Neuronal stem cell (in vitro differentiated cells): ENCODE measurements around the gene RDH8.
A peak's percentile ranks its signal among the peaks of the same experiment; 100 is the strongest.

Experiments used
- DNase-seq: peaks from one replicate; pipeline ENCODE4 v3.0.0-alpha.2; 2013; ENCODE audit warnings: low spot score
- H2AFZ ChIP-seq: one replicate; pipeline ENCODE4 v1.6.1; 2013; ENCODE audit warnings: mild to moderate bottlenecking, low read length, inconsistent platforms
- H2AK5ac ChIP-seq: 2 replicates; pipeline ENCODE4 v1.6.1; 2013; ENCODE audit warnings: low read depth, mild to moderate bottlenecking, inconsistent platforms, low read length, moderate library complexity, mixed read lengths
- H2BK120ac ChIP-seq: 2 replicates; pipeline ENCODE4 v1.6.1; 2013; ENCODE audit warnings: low read depth, mild to moderate bottlenecking, inconsistent platforms, low read length, moderate library complexity, mixed read lengths
- H2BK12ac ChIP-seq: one replicate; pipeline ENCODE4 v1.6.1; 2013; ENCODE audit warnings: low read length, inconsistent platforms
- H2BK15ac ChIP-seq: 2 replicates; pipeline ENCODE4 v1.6.1; 2013; ENCODE audit warnings: mild to moderate bottlenecking, low read length, inconsistent platforms, mixed read lengths
- H2BK5ac ChIP-seq: one replicate; pipeline ENCODE4 v1.6.1; 2013; ENCODE audit warnings: inconsistent platforms, mild to moderate bottlenecking, low read length, moderate library complexity
- H3K14ac ChIP-seq: one replicate; pipeline ENCODE4 v1.6.1; 2013; ENCODE audit warnings: low read length, inconsistent platforms
- H3K18ac ChIP-seq: 2 replicates; pipeline ENCODE4 v1.6.1; 2013; ENCODE audit warnings: low read length, inconsistent platforms
- H3K23ac ChIP-seq: 2 replicates; pipeline ENCODE4 v1.6.1; 2013; ENCODE audit warnings: low read depth, mild to moderate bottlenecking, mixed read lengths, low read length, inconsistent platforms; ENCODE audit not compliant: poor library complexity
- H3K27ac ChIP-seq: replicated peaks from 3 replicates; pipeline ENCODE4 v1.5.1; 2013; ENCODE audit warnings: low read length, inconsistent platforms
- H3K27me3 ChIP-seq, 3 experiments: 2 replicates each; pipeline ENCODE4 v1.6.1; 2013; ENCODE audit warnings: low read length in 3 of 3, mild to moderate bottlenecking in 2 of 3, inconsistent platforms in 1 of 3, low read depth in 1 of 3, mixed read lengths in 1 of 3, moderate library complexity in 1 of 3; ENCODE audit not compliant: control insufficient read depth in 3 of 3, insufficient read depth in 3 of 3
- H3K36me3 ChIP-seq, 2 donors: replicated peaks in 1 of 2; 2 replicates each; pipeline ENCODE4 v1.6.1; 2013; ENCODE audit warnings: low read length in 2 of 2; ENCODE audit not compliant: control insufficient read depth in 2 of 2, insufficient read depth in 2 of 2
- H3K4ac ChIP-seq: 2 replicates; pipeline ENCODE4 v1.6.1; 2013; ENCODE audit warnings: inconsistent platforms, mild to moderate bottlenecking, low read length, moderate library complexity
- H3K4me1 ChIP-seq, 2 donors: 1 replicate in 1 of 2; 2 replicates in 1 of 2; pipeline ENCODE4 v1.6.1; 2013; ENCODE audit warnings: low read length in 2 of 2, low read depth in 1 of 2; ENCODE audit not compliant: control insufficient read depth in 2 of 2, insufficient read depth in 1 of 2
- H3K4me2 ChIP-seq: one replicate; pipeline ENCODE4 v1.6.1; 2013; ENCODE audit warnings: mild to moderate bottlenecking, low read length, inconsistent platforms; ENCODE audit not compliant: insufficient read depth, poor library complexity, severe bottlenecking
- H3K4me3 ChIP-seq, 2 donors: 2 replicates each; pipeline ENCODE4 v1.5.1; 2013; ENCODE audit warnings: low read length in 2 of 2, mild to moderate bottlenecking in 2 of 2, inconsistent platforms in 1 of 2, moderate library complexity in 1 of 2
- H3K79me1 ChIP-seq: one replicate; pipeline ENCODE4 v1.6.1; 2013; ENCODE audit warnings: low read depth, mild to moderate bottlenecking, inconsistent platforms, low read length, moderate library complexity
- H3K9ac ChIP-seq: one replicate; pipeline ENCODE4 v1.6.1; 2013; ENCODE audit warnings: mild to moderate bottlenecking, low read depth, low read length, inconsistent platforms; ENCODE audit not compliant: poor library complexity
- H3K9me3 ChIP-seq, 2 donors: replicated peaks in 1 of 2; 2 replicates each; pipeline versions ENCODE3 to v1.6.1; 2013; ENCODE audit warnings: low read length in 2 of 2, mild to moderate bottlenecking in 2 of 2, inconsistent platforms in 1 of 2, low read depth in 1 of 2, mixed read lengths in 1 of 2, moderate library complexity in 1 of 2; ENCODE audit not compliant: control insufficient read depth in 2 of 2, insufficient read depth in 1 of 2
- H4K8ac ChIP-seq: one replicate; pipeline ENCODE4 v1.6.1; 2013; ENCODE audit warnings: low read depth, mild to moderate bottlenecking, inconsistent platforms, low read length, moderate library complexity
- H4K91ac ChIP-seq: one replicate; pipeline ENCODE4 v1.6.1; 2013; ENCODE audit warnings: low read length, low read depth, mild to moderate bottlenecking, inconsistent platforms; ENCODE audit not compliant: poor library complexity
- WGBS, 2 donors: extraction: QIAGEN DNeasy Blood & Tissue Kit; methylation state at CpG; one replicate each; pipeline ENCODE4 v1.1.7; 2013; ENCODE audit warnings: missing lambda C conversion rate in 2 of 2, mixed read lengths in 1 of 2; ENCODE audit not compliant: insufficient read length in 2 of 2, insufficient replicate concordance in 1 of 2; ENCODE audit errors: extremely low coverage in 2 of 2; 5-methylcytosine and 5-hydroxymethylcytosine counted together

RDH8 gene

GRCh38 chr19:10036601-10037071 is 23.4 kb downstream of the RDH8 start:
- no peak overlapping the region for H2BK12ac ChIP-seq
- no peak overlapping the region for H3K4me2 ChIP-seq
- H3K4ac ChIP-seq, result no peak overlapping the region
- no peak overlapping the region for H2BK120ac ChIP-seq
- no peak overlapping the region for H3K27ac ChIP-seq
- no peak overlapping the region for H2BK5ac ChIP-seq
- no peak overlapping the region for H3K9ac ChIP-seq
- no peak overlapping the region for H2BK15ac ChIP-seq
- no peak overlapping the region for H3K14ac ChIP-seq
- H3K27me3 ChIP-seq, result peaks cover 0 to 43% (median 2%) of the 10 kb centered on the region in 3 experiments
- peaks cover 0 to 14% of the 10 kb centered on the region in 2 donors for H3K9me3 ChIP-seq
- H4K8ac ChIP-seq, result no peak overlapping the region
- DNase-seq, result no peak
- no peak overlapping the region for H2AFZ ChIP-seq
- H2AK5ac ChIP-seq, result no peak overlapping the region
- WGBS, 2 donors, result no CpG with 5 or more reads among the region's 5 CpGs
- H3K18ac ChIP-seq, result no peak overlapping the region
- H3K36me3 ChIP-seq, result no peaks in the 10 kb centered on the region
- H3K4me1 ChIP-seq, result no peaks in the 10 kb centered on the region
- no peak overlapping the region for H3K4me3 ChIP-seq
- H3K79me1 ChIP-seq, result no peaks in the 10 kb centered on the region
- no peak overlapping the region for H3K23ac ChIP-seq
- no peak overlapping the region for H4K91ac ChIP-seq

GRCh38 chr19:10037367-10037766 is 24.1 kb downstream of the RDH8 start:
- no peak overlapping the region for H3K23ac ChIP-seq
- H3K4ac ChIP-seq, result no peak overlapping the region
- no peaks in the 10 kb centered on the region for H3K36me3 ChIP-seq
- H3K4me1 ChIP-seq, result no peaks in the 10 kb centered on the region
- H3K27me3 ChIP-seq, result peaks cover 0 to 39% (median 2%) of the 10 kb centered on the region in 3 experiments
- no peak overlapping the region for H3K4me2 ChIP-seq
- H4K91ac ChIP-seq, result no peak overlapping the region
- no peak overlapping the region for H2AFZ ChIP-seq
- no peak for DNase-seq
- no peak overlapping the region for H3K18ac ChIP-seq
- H2BK15ac ChIP-seq, result no peak overlapping the region
- H2AK5ac ChIP-seq, result no peak overlapping the region
- peaks cover 0 to 19% of the 10 kb centered on the region in 2 donors for H3K9me3 ChIP-seq
- H3K14ac ChIP-seq, result no peak overlapping the region
- no peak overlapping the region for H4K8ac ChIP-seq
- H3K79me1 ChIP-seq, result no peaks in the 10 kb centered on the region
- no peak overlapping the region for H2BK120ac ChIP-seq
- WGBS, 2 donors, result no CpG with 5 or more reads among the region's 4 CpGs
- no peak overlapping the region for H2BK5ac ChIP-seq
- H3K9ac ChIP-seq, result peak overlapping the region; percentile 9
- no peak overlapping the region for H3K27ac ChIP-seq
- no peak overlapping the region for H2BK12ac ChIP-seq
- H3K4me3 ChIP-seq, result no peak overlapping the region

- Histone ChIP-seq H3K4me1 (no peaks in the 10 kb centered on the region), H2AFZ (no peak overlapping the region), H3K9ac (no peak overlapping the region), H3K36me3 (no peaks in the 10 kb centered on the region), H2BK15ac (no peak overlapping the region), H3K18ac (no peak overlapping the region), H3K4ac (no peak overlapping the region), H3K4me2 (no peak overlapping the region), H4K91ac (no peak overlapping the region), H3K14ac (no peak overlapping the region), H3K4me3 (no peak overlapping the region), H2BK12ac (no peak overlapping the region), H4K8ac (no peak overlapping the region), H3K27me3 (peaks cover 0 to 34% (median 2%) of the 10 kb centered on the region in 3 experiments), H2BK120ac (no peak overlapping the region), H2BK5ac (no peak overlapping the region), H3K23ac (no peak overlapping the region), H3K79me1 (no peaks in the 10 kb centered on the region), H3K9me3 (peaks cover 0 to 24% of the 10 kb centered on the region in 2 donors), H3K27ac (no peak overlapping the region), H2AK5ac (no peak overlapping the region)
- no peak for DNase-seq
- WGBS, 2 donors, result no CpG with 5 or more reads among the region's 5 CpGs
Measured at GRCh38 chr19:10037809-10038208, 24.5 kb downstream of the RDH8 start.

- Histone ChIP-seq H3K27me3 (peaks cover 0 to 8% (median 2%) of the 10 kb centered on the region in 3 experiments), H3K4me3 (no peak overlapping the region), H3K36me3 (no peaks in the 10 kb centered on the region), H3K79me1 (no peaks in the 10 kb centered on the region), H3K4ac (no peak overlapping the region), H3K4me2 (no peak overlapping the region), H3K23ac (no peak overlapping the region), H4K8ac (no peak overlapping the region), H3K9ac (no peak overlapping the region), H2AK5ac (no peak overlapping the region), H3K14ac (no peak overlapping the region), H2BK120ac (no peak overlapping the region), H2BK5ac (no peak overlapping the region), H3K9me3 (peaks cover 0 to 46% of the 10 kb centered on the region in 2 donors), H3K27ac (no peak overlapping the region), H2BK12ac (no peak overlapping the region), H2AFZ (no peak overlapping the region), H4K91ac (no peak overlapping the region), H3K18ac (no peak overlapping the region), H3K4me1 (no peaks in the 10 kb centered on the region), H2BK15ac (no peak overlapping the region)
- DNase-seq, result peak; percentile 50
- no CpG with 5 or more reads among the region's 4 CpGs for WGBS, 2 donors
Measured at GRCh38 chr19:10043286-10043927, 30.1 kb downstream of the RDH8 start.
